MCF 10A (cell line): ENCODE data around the gene ZNF292. TPM values are rescaled to one million over a fixed set of nuclear protein-coding genes. Genes with fewer than 3 reads are reported as not detected.

Experiments used
- BruUV-seq: library from RNA; stranded (reverse); fragments of 400-500 nt; replicated peaks from 2 replicates; lab custom pipeline; 2021; lab: Mats Ljungman, UMichigan
- CTCF ChIA-PET: fragments of 300-600 bp; sonication (Branson Sonifier 250); formaldehyde crosslinking; extraction: SDS; loops from one replicate; lab custom pipeline; 2021; ENCODE audit warnings: antibody characterized with exemption, inconsistent platforms; lab: Yijun Ruan, JAX
- POLR2A ChIA-PET: fragments of 300-600, 350-650 bp; sonication (Branson Sonifier 250); formaldehyde crosslinking; extraction: SDS; loops from one replicate; lab custom pipeline; 2020; ENCODE audit warnings: antibody characterized with exemption, inconsistent platforms; lab: Yijun Ruan, JAX
- DNase-seq: peaks from one replicate; pipeline ENCODE4 v3.0.0-alpha.2; 2018; ENCODE audit not compliant: unreplicated experiment
- H3K27ac Mint-ChIP-seq: one replicate; pipeline ENCODE4 v1.8.0; 2022; ENCODE audit warnings: mild to moderate bottlenecking, low read depth, mixed read lengths; ENCODE audit not compliant: unreplicated experiment
- H3K27me3 Mint-ChIP-seq: one replicate; pipeline ENCODE4 v1.8.0; 2022; ENCODE audit warnings: mixed read lengths; ENCODE audit not compliant: insufficient read depth, unreplicated experiment
- H3K36me3 Mint-ChIP-seq: one replicate; pipeline ENCODE4 v1.8.0; 2022; ENCODE audit warnings: mild to moderate bottlenecking, moderate library complexity, mixed read lengths; ENCODE audit not compliant: insufficient read depth, unreplicated experiment
- H3K4me1 Mint-ChIP-seq: one replicate; pipeline ENCODE4 v1.8.0; 2022; ENCODE audit warnings: mixed read lengths; ENCODE audit not compliant: insufficient read depth, unreplicated experiment
- H3K4me3 Mint-ChIP-seq: one replicate; pipeline ENCODE4 v1.8.0; 2022; ENCODE audit warnings: mild to moderate bottlenecking, moderate library complexity, mixed read lengths; ENCODE audit not compliant: unreplicated experiment
- H3K9me3 Mint-ChIP-seq: one replicate; pipeline ENCODE4 v1.8.0; 2022; ENCODE audit warnings: mixed read lengths; ENCODE audit not compliant: unreplicated experiment
- CTCF ChIP-seq: fragments of 200-600 bp; IDR thresholded peaks from one replicate; pipeline ENCODE4 v1.8.0; 2022; ENCODE audit warnings: antibody characterized with exemption, mild to moderate bottlenecking; ENCODE audit not compliant: unreplicated experiment
- intact Hi-C: fragments of 100-400 bp; cut with micrococcal nuclease; formaldehyde crosslinking; loops from 2 replicates; pipeline ENCODE4 v1.14.1; 2022
- total RNA-seq: library from RNA; stranded (reverse); gene quantifications from 2 replicates; pipeline ENCODE4 v1.2.3, GENCODE V29; 2022

ZNF292 gene
- total RNA-seq, 1 experiment from 2014 or later, result 17.1 TPM

DNA sequence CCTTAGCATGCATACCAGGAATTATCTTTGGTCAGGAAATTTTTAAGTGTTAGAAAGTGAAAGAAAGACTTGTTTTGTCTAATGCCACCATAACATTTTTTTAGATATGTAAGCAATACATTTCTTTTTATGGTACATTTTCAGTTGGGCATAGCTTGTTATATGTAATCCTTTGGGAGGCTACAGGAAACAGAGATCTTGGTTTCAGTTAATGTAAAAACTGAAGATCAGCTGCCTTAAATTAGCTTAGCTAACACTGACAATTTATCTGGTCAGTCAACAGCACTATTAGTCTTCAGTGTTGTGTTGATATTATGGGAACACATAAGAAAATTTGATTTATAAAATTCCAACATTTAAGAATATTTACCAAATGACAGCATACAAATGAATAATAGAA, 88.4 kb downstream of the ZNF292 start:
- BruUV-seq, result no TSS peak
- Mint-ChIP-seq H3K27ac (no peak overlapping the region), H3K36me3 (peaks cover 33% of the 10 kb centered on the region), H3K27me3 (no peaks in the 10 kb centered on the region), H3K4me1 (no peaks in the 10 kb centered on the region), H3K9me3 (no peaks in the 10 kb centered on the region), H3K4me3 (no peak overlapping the region)
- intact Hi-C loops, result no loop called here
- ChIA-PET CTCF (interaction anchor here (0.5 to 0.6 kb wide), 2 partner anchors 78 to 176 kb away, joined by 3 to 5 read pairs; no protein-coding TSS in a partner anchor), POLR2A (interaction anchor here (1.2 kb wide), 1 partner anchor 86 kb away, joined by 3 read pairs; no protein-coding TSS in a partner anchor)
- no peak for DNase-seq
- no peak for TF ChIP-seq CTCF

- TF ChIP-seq CTCF, result no peak
- no peaks in the 10 kb centered on the region for H3K27me3 Mint-ChIP-seq
- DNase-seq, result no peak
- no peaks in the 10 kb centered on the region for H3K4me1 Mint-ChIP-seq
- BruUV-seq, result no TSS peak
- H3K4me3 Mint-ChIP-seq, result no peak overlapping the region
- no peak overlapping the region for H3K27ac Mint-ChIP-seq
- CTCF ChIA-PET, result interaction anchor here (0.6 to 1.1 kb wide), 3 partner anchors 104 to 525 kb away, joined by 3 to 5 read pairs (median 4); no protein-coding TSS in a partner anchor
- intact Hi-C loops, result no loop called here
- H3K9me3 Mint-ChIP-seq, result no peaks in the 10 kb centered on the region
- peaks cover 39% of the 10 kb centered on the region for H3K36me3 Mint-ChIP-seq
- POLR2A ChIA-PET, result interaction anchor here (1.2 kb wide), 1 partner anchor 87 kb away, joined by 3 read pairs; no protein-coding TSS in a partner anchor
Observed at GRCh38 chr6:87244380-87244779, 89.0 kb downstream of the ZNF292 start.

DNA sequence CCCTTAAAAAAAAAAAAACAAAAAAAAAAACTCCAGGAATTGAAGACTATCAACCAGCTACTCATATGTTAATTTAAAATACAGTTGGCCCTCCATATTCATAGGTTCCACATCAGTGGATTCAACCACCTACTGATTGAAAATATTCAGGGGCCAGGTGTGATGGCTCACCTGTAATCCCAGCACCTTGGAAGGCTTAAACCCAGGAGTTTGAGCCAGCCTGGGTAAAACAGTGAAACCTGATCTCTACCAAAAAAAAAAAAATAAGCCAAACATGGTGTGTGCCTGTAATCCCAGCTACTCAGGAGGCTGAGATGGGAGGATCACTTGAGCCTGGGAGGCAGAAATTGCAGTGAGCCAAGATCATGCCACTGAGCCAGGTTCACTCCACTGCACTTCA, 94.7 kb downstream of the ZNF292 start:
- POLR2A ChIA-PET, result no interaction called here
- no TSS peak for BruUV-seq

GRCh38 chr6:87251225-87251624, 95.9 kb downstream of the ZNF292 start:
- Mint-ChIP-seq H3K36me3 (peaks cover 66% of the 10 kb centered on the region), H3K27me3 (no peaks in the 10 kb centered on the region), H3K4me3 (no peak overlapping the region), H3K27ac (no peak overlapping the region), H3K4me1 (no peaks in the 10 kb centered on the region), H3K9me3 (no peaks in the 10 kb centered on the region)
- no TSS peak for BruUV-seq
- POLR2A ChIA-PET, result no interaction called here
- intact Hi-C loops, result no loop called here
- DNase-seq, result no peak
- CTCF ChIA-PET, result interaction anchor here (0.7 to 1.0 kb wide), 3 partner anchors 94 to 184 kb away, joined by 3 to 6 read pairs (median 5); no protein-coding TSS in a partner anchor
- TF ChIP-seq CTCF, result no peak

More for the DNA sequence above, 94.7 kb downstream of the ZNF292 start:
- H3K9me3 Mint-ChIP-seq, result no peaks in the 10 kb centered on the region
- TF ChIP-seq CTCF, result no peak
- DNase-seq, result no peak
- CTCF ChIA-PET, result interaction anchor here (0.6 to 2.1 kb wide), 5 partner anchors 11 to 140 kb away, joined by 3 to 8 read pairs (median 3); no protein-coding TSS in a partner anchor
- no peak overlapping the region for H3K27ac Mint-ChIP-seq
- H3K36me3 Mint-ChIP-seq, result peaks cover 63% of the 10 kb centered on the region
- H3K27me3 Mint-ChIP-seq, result no peaks in the 10 kb centered on the region
- intact Hi-C loops, result no loop called here
- no peaks in the 10 kb centered on the region for H3K4me1 Mint-ChIP-seq
- no peak overlapping the region for H3K4me3 Mint-ChIP-seq
